Hematopoietic multipotent progenitor cell (in vitro differentiated cells): ENCODE data around the gene CAAP1. TPM values are rescaled to one million over a fixed set of nuclear protein-coding genes. Genes with fewer than 3 reads are reported as not detected.

Experiments used
- DNase-seq, 3 donors: peaks; one replicate each; pipeline ENCODE4 v3.0.0-alpha.2; 2011 to 2015; ENCODE audit warnings: low read depth in 2 of 3, low spot score in 2 of 3
- small RNA-seq: library from RNA; depleted of rRNA; stranded (forward); fragments of <200 nt; gene quantifications from one replicate; pipeline ENCODE3, GENCODE V24; 2012
- total RNA-seq: library from RNA; depleted of rRNA; stranded (reverse); fragments of >200 nt; gene quantifications from one replicate; pipeline ENCODE4 v1.2.3, GENCODE V29; 2012

The CAAP1 gene
- total RNA-seq, 1 donor, result 26.7 TPM

DNA sequence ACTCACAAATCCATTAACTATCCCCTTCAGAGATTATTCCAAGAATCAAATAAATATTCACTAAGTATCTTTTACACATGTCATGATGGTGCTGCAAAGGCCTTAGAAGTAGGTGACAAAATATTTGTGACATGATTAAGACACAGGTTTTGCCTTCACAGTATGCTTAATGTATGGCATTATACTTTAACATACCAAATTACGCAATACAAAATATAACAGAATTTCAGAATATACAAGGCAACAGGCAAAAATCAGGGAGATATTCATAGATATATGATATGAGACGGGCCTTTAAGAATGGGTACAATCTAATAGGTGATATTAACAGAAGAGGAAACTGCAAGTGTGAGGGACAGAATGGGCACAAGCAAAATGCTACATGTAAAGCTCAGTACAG is 41.6 kb downstream of the CAAP1 start:
- no peak for DNase-seq

DNA sequence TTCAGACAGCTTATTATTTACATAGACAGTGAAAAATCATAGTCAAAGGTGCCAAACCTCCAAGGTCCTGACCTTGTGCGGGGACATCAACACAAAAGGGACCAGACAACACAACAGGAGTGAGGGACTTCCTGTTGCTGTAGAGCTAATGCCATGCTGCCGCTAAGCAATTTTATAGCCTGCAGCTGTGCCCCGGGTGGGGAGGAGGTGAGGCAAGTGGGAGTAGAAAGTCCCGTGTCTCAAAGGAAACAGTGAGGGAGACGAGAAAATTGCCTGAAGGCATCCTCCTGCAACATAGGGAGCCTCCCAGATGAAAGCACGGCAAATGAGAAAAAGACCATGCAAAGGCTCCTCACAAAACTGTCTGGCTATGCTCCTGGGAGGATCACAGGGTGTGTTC is 58.8 kb downstream of the CAAP1 start:
- DNase-seq, result no peak

DNA sequence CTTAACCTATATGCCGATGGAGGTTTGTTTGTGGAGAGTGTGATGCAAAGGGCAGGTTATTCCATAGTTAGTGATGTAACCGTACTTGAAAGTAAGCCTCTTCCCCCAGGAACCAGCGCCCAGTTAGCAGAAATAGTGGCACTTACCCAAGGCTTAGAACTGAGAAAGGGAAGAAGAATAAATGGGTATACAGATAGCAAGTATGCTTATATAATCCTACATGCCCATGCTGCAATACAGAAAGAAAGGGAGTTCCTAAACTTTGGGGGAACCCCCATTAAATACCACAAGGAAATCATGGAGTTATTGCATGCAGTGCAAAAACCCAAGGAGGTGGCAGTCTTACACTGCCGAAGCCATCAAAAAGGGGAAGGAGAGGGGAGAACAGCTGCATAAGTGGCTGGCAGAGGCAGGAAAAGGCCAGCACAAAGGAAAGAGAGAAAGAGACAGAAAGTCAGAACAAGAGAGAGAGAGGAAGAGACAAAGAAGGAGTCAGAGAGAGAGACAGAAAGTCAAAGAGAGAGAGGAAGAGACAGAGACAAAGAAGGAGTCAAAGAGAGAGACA is 64.1 kb downstream of the CAAP1 start:
- peak in 2 of 3 donors; percentile 5 to 11 for DNase-seq

DNA sequence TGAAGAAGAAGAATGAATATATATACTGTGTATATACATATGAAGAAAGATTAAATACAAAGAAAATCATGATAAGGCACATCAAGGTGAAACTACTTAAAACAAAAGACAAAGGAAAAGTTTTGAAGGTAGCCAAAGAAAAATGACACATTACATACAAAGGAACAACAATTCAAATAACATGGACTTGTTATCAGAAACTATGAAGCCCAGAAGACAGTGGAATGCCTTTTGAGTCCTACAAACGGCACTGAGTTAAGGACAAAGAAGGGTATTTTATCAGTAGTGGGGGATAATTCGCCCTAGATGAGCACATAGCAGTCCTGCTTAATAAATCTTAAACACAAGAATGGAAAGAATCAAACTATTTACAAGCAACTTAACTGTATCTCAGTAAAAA is 77.8 kb downstream of the CAAP1 start:
- DNase-seq, result no peak

DNA sequence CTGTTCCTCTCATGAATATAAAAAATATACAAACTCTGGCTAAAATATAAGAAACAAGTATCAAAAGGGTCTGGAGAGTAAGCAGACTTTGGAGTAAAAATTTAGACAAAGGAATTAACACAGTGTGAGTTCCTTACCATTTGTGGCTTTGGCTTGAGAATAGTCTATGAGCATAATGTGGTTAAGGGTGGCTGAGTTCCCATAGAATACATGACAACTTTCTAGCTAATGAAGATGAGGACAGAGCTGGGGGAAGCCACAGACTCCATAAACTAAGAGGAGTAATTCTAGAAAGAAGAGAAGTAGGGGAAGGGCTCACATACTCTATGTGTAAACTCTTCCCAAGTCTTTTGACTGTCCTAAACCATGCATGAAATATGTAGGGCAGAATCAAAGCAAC is 79.4 kb downstream of the CAAP1 start:
- no peak for DNase-seq

DNA sequence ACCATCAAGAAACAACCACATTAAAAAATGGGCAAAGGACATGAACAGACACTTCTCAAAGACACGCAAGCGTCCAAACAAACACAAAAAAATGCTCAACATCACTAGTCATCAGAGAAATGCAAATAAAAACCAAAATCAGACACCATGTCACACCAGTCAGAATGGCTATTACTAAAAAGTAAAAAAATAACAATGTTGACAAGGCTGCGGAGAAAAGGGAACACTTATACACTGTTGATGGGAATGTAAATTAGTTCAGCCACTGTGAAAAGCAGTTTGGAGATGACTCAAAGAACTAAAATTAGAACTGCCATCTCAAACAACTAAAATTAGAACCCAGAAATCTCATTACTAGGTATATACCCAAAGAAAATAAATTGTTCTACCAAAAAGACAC is 80.4 kb downstream of the CAAP1 start:
- no peak for DNase-seq

DNA sequence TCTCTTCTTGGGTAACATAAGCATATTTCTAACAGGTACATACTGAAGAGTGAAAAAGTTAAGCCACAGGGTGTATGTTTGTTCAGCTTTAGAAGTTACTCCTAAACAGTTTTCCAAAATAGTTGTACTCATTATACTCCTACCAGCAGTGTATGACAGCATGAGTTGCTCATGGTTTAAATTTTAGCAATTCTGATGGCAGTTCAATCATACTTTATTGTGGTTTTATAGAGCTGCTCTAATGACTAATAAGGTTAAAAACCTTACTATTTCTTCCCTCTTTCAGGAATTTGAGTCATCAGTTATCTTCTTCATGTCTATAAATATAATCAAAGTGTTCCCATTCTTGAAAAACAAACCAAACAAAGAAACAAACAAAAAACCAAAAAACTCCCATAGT is 81.5 kb downstream of the CAAP1 start:
- no peak for DNase-seq

DNA sequence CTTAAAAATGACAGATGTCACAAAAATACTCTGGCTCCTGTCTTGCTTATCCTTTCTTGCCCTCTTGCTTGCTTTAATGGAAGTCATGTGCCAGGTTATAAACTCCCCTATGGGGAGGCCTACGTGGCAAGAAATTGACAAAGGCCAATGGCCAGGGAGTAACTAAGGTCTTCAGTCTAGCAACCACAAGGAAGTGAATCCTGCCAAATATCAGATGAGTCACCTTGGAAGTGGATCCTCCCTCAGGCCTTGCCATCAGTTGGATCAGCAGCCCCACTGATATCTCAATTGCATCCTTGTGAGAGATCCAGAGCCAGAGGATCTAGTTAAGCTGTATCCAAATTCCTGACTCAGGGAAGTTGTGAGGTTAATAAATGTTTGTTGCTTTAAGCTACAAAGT is 82.8 kb downstream of the CAAP1 start:
- DNase-seq, result no peak

DNA sequence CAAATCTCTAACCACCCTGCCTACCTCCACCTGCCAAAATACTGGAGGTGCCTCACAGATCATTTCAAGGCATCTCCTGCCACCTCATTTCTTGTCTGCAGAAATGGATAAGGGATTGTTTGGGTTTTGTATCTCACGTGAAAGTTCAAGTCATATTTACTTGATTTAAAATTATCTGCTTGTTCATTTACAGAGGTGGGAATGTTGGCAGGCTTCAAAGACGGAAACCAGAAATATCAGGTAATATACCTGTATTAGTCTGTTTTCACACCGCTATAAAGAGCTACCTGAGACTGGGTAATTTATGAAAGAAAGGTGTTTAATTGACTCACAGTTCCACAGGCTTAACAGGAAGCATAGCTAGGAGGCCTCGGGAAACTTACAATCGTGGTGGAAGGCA is 85.4 kb downstream of the CAAP1 start:
- DNase-seq, result no peak

DNA sequence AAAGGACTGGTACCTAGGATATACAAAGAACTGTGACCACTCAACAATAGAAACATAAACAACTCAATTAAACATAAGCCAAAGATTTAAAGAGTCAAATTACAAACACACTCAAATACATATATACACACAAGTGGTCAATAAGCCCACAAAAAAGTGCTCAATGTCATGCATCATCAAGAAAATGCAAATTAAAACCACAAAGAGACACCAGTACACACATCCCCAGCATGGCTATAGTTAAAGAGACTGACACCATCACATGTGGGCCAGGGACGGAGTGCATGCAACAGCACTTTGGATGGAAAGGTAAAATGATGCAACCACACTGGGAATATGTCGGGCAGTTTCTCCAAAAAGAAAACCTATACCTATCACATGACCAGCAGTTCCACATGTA is 89.7 kb downstream of the CAAP1 start:
- no peak for DNase-seq

DNA sequence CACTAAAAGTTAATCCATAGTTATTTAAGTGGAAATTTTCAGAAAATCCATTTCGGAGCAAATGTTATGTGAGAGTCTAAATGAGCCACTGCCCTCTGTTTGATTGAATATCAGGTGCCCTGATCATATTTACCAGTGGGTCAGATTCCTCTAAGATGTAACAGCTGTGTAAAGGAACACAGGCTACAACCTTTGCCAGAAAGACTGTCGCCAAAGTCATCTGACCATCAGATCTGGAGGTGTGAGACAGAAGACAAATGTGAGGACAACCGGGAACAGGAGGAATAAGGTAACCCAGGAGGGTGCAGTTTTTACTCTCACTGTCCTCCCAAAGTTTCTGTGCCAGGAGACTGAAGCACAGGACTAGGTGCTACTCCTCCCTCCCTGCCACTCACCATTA is 90.8 kb downstream of the CAAP1 start:
- DNase-seq, result no peak

DNA sequence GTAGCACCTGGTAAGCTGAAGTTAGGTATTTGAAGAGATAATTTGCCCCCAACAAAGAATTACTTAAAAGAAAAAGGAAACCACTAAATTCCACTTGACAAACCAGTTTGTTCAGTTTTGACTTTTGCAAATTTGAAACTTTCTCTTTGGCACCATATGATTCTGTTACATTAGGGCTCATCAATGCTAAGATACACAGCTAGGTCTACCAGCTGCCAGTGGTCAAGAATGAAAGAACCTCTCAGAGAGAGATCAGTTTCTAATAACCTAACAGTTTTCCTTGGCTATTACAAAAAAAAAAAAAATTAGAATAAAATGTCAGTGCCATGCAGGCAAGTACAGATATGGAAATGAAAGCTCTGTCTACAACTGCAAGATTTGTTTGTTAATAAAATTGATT is 92.3 kb downstream of the CAAP1 start:
- no peak for DNase-seq

DNA sequence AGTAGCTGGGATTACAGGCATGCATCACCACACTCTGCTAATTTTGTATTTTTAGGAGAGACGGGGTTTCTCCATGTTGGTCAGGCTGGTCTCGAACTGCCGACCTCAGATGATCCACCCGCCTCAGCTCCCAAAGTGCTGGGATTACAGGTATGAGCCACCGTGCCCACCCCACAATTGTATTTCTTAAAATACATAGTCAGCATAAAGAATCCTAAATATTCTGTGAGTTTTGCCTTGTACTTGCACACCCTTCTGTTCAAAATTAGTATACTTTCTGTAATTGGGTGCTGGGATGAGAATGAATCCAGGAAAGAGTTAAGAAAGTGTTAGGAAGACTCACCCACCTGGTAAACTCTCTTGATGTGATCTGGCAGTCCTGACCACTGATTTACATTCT is 101.3 kb downstream of the CAAP1 start:
- no peak for DNase-seq

Small RNAs within 50 kb of the gene (small RNA-seq; reads per million reads assigned to genes)
- not detected for gene RF00322
- not detected for gene RN7SL100P

Other genes starting within 250 kb of the CAAP1 start
- 18.3 TPM for gene PLAA, start 54.4 kb upstream of the CAAP1 start, total RNA-seq
- 13.2 TPM for gene IFT74, start 63.6 kb upstream of the CAAP1 start, total RNA-seq
- gene LRRC19, start 112.9 kb upstream of the CAAP1 start, total RNA-seq, result not detected
- 1.6 TPM for gene TEK, start 216.4 kb upstream of the CAAP1 start, total RNA-seq